WERI-Rb-1 (cell line): ENCODE measurements around the gene TGFBRAP1.

Experiments
- DNase-seq: peaks from one replicate; pipeline ENCODE4 v3.0.0-alpha.2; 2020
- H3K27ac ChIP-seq: fragments of 250-450 bp; sonication (Bioruptor Pico); 2 replicates; pipeline ENCODE4 v1.5.1; 2020; ENCODE audit warnings: mild to moderate bottlenecking, moderate library complexity
- H3K27me3 ChIP-seq: fragments of 250-450 bp; sonication (Bioruptor Pico); 2 replicates; pipeline ENCODE4 v1.5.1; 2021; ENCODE audit warnings: mild to moderate bottlenecking, low read depth, moderate library complexity; ENCODE audit not compliant: insufficient read depth, severe bottlenecking
- H3K36me3 ChIP-seq: fragments of 250-450 bp; sonication (Bioruptor Pico); 2 replicates; pipeline ENCODE4 v1.5.1; 2020; ENCODE audit warnings: mild to moderate bottlenecking, moderate library complexity
- H3K4me3 ChIP-seq: 2 replicates; pipeline ENCODE4 v1.5.1; 2011; ENCODE audit warnings: low read depth, mild to moderate bottlenecking, control low read depth, low read length
- H3K9me3 ChIP-seq: fragments of 250-450 bp; sonication (Bioruptor Pico); 2 replicates; pipeline ENCODE4 v1.5.1; 2021; ENCODE audit warnings: mild to moderate bottlenecking, moderate library complexity; ENCODE audit not compliant: severe bottlenecking
- CTCF ChIP-seq: IDR thresholded peaks from 2 replicates; pipeline ENCODE4 v1.5.1; 2011; ENCODE audit warnings: low read depth, mild to moderate bottlenecking, control low read depth, inconsistent platforms, low read length

TGFBRAP1 gene

GRCh38 chr2:105294844-105295481 is 34.6 kb downstream of the TGFBRAP1 start:
- Histone ChIP-seq H3K27ac (no peak overlapping the region), H3K36me3 (peaks cover 54% of the 10 kb centered on the region), H3K9me3 (no peaks in the 10 kb centered on the region), H3K27me3 (no peaks in the 10 kb centered on the region), H3K4me3 (no peak overlapping the region)
- peak; percentile 63 for TF ChIP-seq CTCF
- DNase-seq: peak; percentile 70

GRCh38 chr2:105294046-105294445 is 35.5 kb downstream of the TGFBRAP1 start:
- TF ChIP-seq CTCF: no peak
- no peak overlapping the region for H3K27ac ChIP-seq

GRCh38 chr2:105291981-105292380 is 37.6 kb downstream of the TGFBRAP1 start:
- Histone ChIP-seq H3K9me3 (no peaks in the 10 kb centered on the region), H3K36me3 (peaks cover 46% of the 10 kb centered on the region), H3K4me3 (no peak overlapping the region), H3K27ac (no peak overlapping the region), H3K27me3 (no peaks in the 10 kb centered on the region)
- no peak for DNase-seq
- no peak for TF ChIP-seq CTCF

More at GRCh38 chr2:105294046-105294445, 35.5 kb downstream of the TGFBRAP1 start:
- Histone ChIP-seq H3K9me3 (no peaks in the 10 kb centered on the region), H3K4me3 (no peak overlapping the region), H3K36me3 (peaks cover 54% of the 10 kb centered on the region), H3K27me3 (no peaks in the 10 kb centered on the region)
- DNase-seq: no peak

GRCh38 chr2:105290981-105291660 is 38.4 kb downstream of the TGFBRAP1 start:
- Histone ChIP-seq H3K27ac (no peak overlapping the region), H3K36me3 (peaks cover 42% of the 10 kb centered on the region), H3K4me3 (no peak overlapping the region), H3K9me3 (no peaks in the 10 kb centered on the region), H3K27me3 (no peaks in the 10 kb centered on the region)
- no peak for DNase-seq
- TF ChIP-seq CTCF: no peak

- no peak overlapping the region for H3K4me3 ChIP-seq
- TF ChIP-seq CTCF: no peak
- H3K36me3 ChIP-seq: peaks cover 38% of the 10 kb centered on the region
- DNase-seq: no peak
- no peak overlapping the region for H3K27ac ChIP-seq
- H3K27me3 ChIP-seq: no peaks in the 10 kb centered on the region
- H3K9me3 ChIP-seq: no peaks in the 10 kb centered on the region
These were observed 41.4 kb downstream of the TGFBRAP1 start for GRCh38 chr2:105288133-105288532.
